Tibial nerve (tissue), 4 donors: ENCODE measurements around the gene ATRNL1.

Experiments
- CTCF ChIP-seq, 5 experiments: fragments of 200-600 bp in 3 of 5; fragments of 450-650 bp in 2 of 5; sonication (generic) in 3 of 5; IDR thresholded peaks; one replicate each; pipeline ENCODE4 v1.5.1; 2016 to 2019; ENCODE audit warnings: antibody characterized with exemption in 5 of 5, mild to moderate bottlenecking in 3 of 5, moderate library complexity in 2 of 5
- EP300 ChIP-seq, 2 donors: sonication (generic); formaldehyde crosslinking; IDR thresholded peaks; one replicate each; pipeline ENCODE4 v1.6.1; 2017; ENCODE audit warnings: antibody characterized with exemption in 2 of 2, mild to moderate bottlenecking in 1 of 2
- POLR2A ChIP-seq, 2 donors: fragments of 450-650 bp; IDR thresholded peaks; one replicate each; pipeline ENCODE4 v1.6.1; 2017; ENCODE audit warnings: antibody characterized with exemption in 2 of 2, mild to moderate bottlenecking in 2 of 2, moderate library complexity in 2 of 2

- no peak for TF ChIP-seq CTCF (IDR thresholded peaks at IDR 0.05)
- TF ChIP-seq POLR2A (IDR thresholded peaks at IDR 0.05): no peak
- TF ChIP-seq EP300 (IDR thresholded peaks at IDR 0.05): no peak
Observed at GRCh38 chr10:115945701-115946445, 852.7 kb downstream of the ATRNL1 start.
